ENCODE results near the gene FAM200B.

Gene FAM200B

GRCh38 chr4:15738877-15739276 lies 57.2 kb downstream of the FAM200B start:
- DNase-seq = no peak

Measured in retina (tissue), 1 donor.